Stimulated activated CD8-positive, alpha-beta memory T cell treated with anti-CD3 and anti-CD28 coated beads, Interleukin-7, amount 100 ng/mL, for 4 hours (primary cell): ENCODE data around the gene ITGB6.

ENCODE experiments used
- DNase-seq, 2 donors: peaks; one replicate each; pipeline ENCODE4 v3.0.0-alpha.2; 2020; ENCODE audit warnings: low read depth in 2 of 2

ITGB6 gene

GRCh38 chr2:160221391-160222276 is 21.6 kb upstream of the ITGB6 start:
- DNase-seq = no peak

GRCh38 chr2:160220545-160221009 is 20.5 kb upstream of the ITGB6 start:
- no peak for DNase-seq

- no peak for DNase-seq
Observed at GRCh38 chr2:160220026-160220425, 20.0 kb upstream of the ITGB6 start.

- peak in 1 of 2 donors; percentile 7 for DNase-seq
Observed at GRCh38 chr2:160214461-160215445, 14.7 kb upstream of the ITGB6 start.

GRCh38 chr2:160213511-160213910 is 13.4 kb upstream of the ITGB6 start:
- DNase-seq = no peak

- DNase-seq = peak; percentile 38 to 41
Observed at GRCh38 chr2:160210599-160211138, 10.6 kb upstream of the ITGB6 start.

GRCh38 chr2:160209516-160209856 is 9.4 kb upstream of the ITGB6 start:
- DNase-seq = no peak

- DNase-seq = no peak
Observed at GRCh38 chr2:160208655-160209515, 8.8 kb upstream of the ITGB6 start.

- no peak for DNase-seq
Observed at GRCh38 chr2:160207804-160208654, 8.0 kb upstream of the ITGB6 start.

- no peak for DNase-seq
Observed at GRCh38 chr2:160207271-160207670, 7.2 kb upstream of the ITGB6 start.

- no peak for DNase-seq
Observed at GRCh38 chr2:160206436-160206835, 6.4 kb upstream of the ITGB6 start.

- DNase-seq = no peak
Observed at GRCh38 chr2:160205505-160205904, 5.4 kb upstream of the ITGB6 start.

GRCh38 chr2:160203422-160203821 is 3.4 kb upstream of the ITGB6 start:
- DNase-seq = no peak

GRCh38 chr2:160203007-160203406 is 2.9 kb upstream of the ITGB6 start:
- DNase-seq = no peak

- no peak for DNase-seq
Observed at GRCh38 chr2:160201849-160202539, 1.9 kb upstream of the ITGB6 start.

GRCh38 chr2:160200921-160201320 is 849 bp upstream of the ITGB6 start:
- DNase-seq = no peak

- DNase-seq = no peak
Observed at GRCh38 chr2:160199053-160199452, 1.0 kb downstream of the ITGB6 start.

- no peak for DNase-seq
Observed at GRCh38 chr2:160197587-160197986, 2.5 kb downstream of the ITGB6 start.

GRCh38 chr2:160194946-160195345 is 5.1 kb downstream of the ITGB6 start:
- DNase-seq = no peak

- no peak for DNase-seq
Observed at GRCh38 chr2:160194351-160194750, 5.7 kb downstream of the ITGB6 start.
